ENCODE measurements around the gene KRT33B.

The KRT33B gene

GRCh38 chr17:41369713-41370112 lies at the start of gene KRT33B:
TSS of gene KRT33B (minus strand) at chr17:41369813. CDS start at chr17:41369750, 63 bp downstream.
- no peak for TF ChIP-seq ZNF274 (IDR thresholded peaks at IDR 0.05; ENCODE audit: low read depth, low read length)
- no peak for TF ChIP-seq SUZ12 (IDR thresholded peaks at IDR 0.05; ENCODE audit: extremely low read depth, insufficient read depth, insufficient read length)
- no peak for TF ChIP-seq YY1 (IDR thresholded peaks at IDR 0.05; ENCODE audit: insufficient read depth, insufficient read length)
- no peak for DNase-seq (ENCODE audit: low read depth, low spot score)
- Histone ChIP-seq H3K4me1 (ENCODE audit: insufficient read depth, insufficient read length) (no peaks in the 10 kb centered on the region), H3K4me3 (ENCODE audit: insufficient read length, low read depth) (no peak within 1 kb of the TSS), H3K9me3 (ENCODE audit: insufficient read depth, low read length) (no peaks in the 10 kb centered on the region), H3K36me3 (ENCODE audit: insufficient read depth, insufficient read length, low read length) (no peaks in the 10 kb centered on the region), H3K9ac (ENCODE audit: insufficient read length, low read depth) (no peak within 1 kb of the TSS), H3K27me3 (ENCODE audit: insufficient read depth, insufficient read length) (no peaks in the 10 kb centered on the region)

- Histone ChIP-seq H3K9me3 (ENCODE audit: insufficient read depth, low read length) (no peaks in the 10 kb centered on the region), H3K9ac (ENCODE audit: insufficient read length, low read depth) (no peak overlapping the region), H3K27me3 (ENCODE audit: insufficient read depth, insufficient read length) (no peaks in the 10 kb centered on the region), H3K4me1 (ENCODE audit: insufficient read depth, insufficient read length) (peaks cover 8% of the 10 kb centered on the region), H3K36me3 (ENCODE audit: insufficient read depth, insufficient read length, low read length) (no peaks in the 10 kb centered on the region), H3K4me3 (ENCODE audit: insufficient read length, low read depth) (no peak overlapping the region)
- DNase-seq (ENCODE audit: low read depth, low spot score), result no peak
- TF ChIP-seq ZNF274 (IDR thresholded peaks at IDR 0.05; ENCODE audit: low read depth, low read length) (no peak), YY1 (IDR thresholded peaks at IDR 0.05; ENCODE audit: insufficient read depth, insufficient read length) (no peak), SUZ12 (IDR thresholded peaks at IDR 0.05; ENCODE audit: extremely low read depth, insufficient read depth, insufficient read length) (no peak)
Measured at GRCh38 chr17:41418116-41418860, 48.7 kb upstream of the KRT33B start.

- no peak overlapping the region for H3K9ac ChIP-seq (ENCODE audit: insufficient read length, low read depth)
- H3K36me3 ChIP-seq (ENCODE audit: insufficient read depth, insufficient read length, low read length), result no peaks in the 10 kb centered on the region
- no peaks in the 10 kb centered on the region for H3K9me3 ChIP-seq (ENCODE audit: insufficient read depth, low read length)
- H3K4me3 ChIP-seq (ENCODE audit: insufficient read length, low read depth), result no peak overlapping the region
- no peak for DNase-seq (ENCODE audit: low read depth, low spot score)
- TF ChIP-seq YY1 (IDR thresholded peaks at IDR 0.05; ENCODE audit: insufficient read depth, insufficient read length) (no peak), ZNF274 (IDR thresholded peaks at IDR 0.05; ENCODE audit: low read depth, low read length) (no peak), SUZ12 (IDR thresholded peaks at IDR 0.05; ENCODE audit: extremely low read depth, insufficient read depth, insufficient read length) (no peak)
- H3K27me3 ChIP-seq (ENCODE audit: insufficient read depth, insufficient read length), result no peaks in the 10 kb centered on the region
- H3K4me1 ChIP-seq (ENCODE audit: insufficient read depth, insufficient read length), result peaks cover 8% of the 10 kb centered on the region
Measured at GRCh38 chr17:41417576-41418015, 48.0 kb upstream of the KRT33B start.

- DNase-seq (ENCODE audit: low read depth, low spot score), result no peak
- TF ChIP-seq YY1 (IDR thresholded peaks at IDR 0.05; ENCODE audit: insufficient read depth, insufficient read length), result no peak
- no peak for TF ChIP-seq ZNF274 (IDR thresholded peaks at IDR 0.05; ENCODE audit: low read depth, low read length)
- no peak for TF ChIP-seq SUZ12 (IDR thresholded peaks at IDR 0.05; ENCODE audit: extremely low read depth, insufficient read depth, insufficient read length)
- no peaks in the 10 kb centered on the region for H3K9me3 ChIP-seq (ENCODE audit: insufficient read depth, low read length)
- H3K9ac ChIP-seq (ENCODE audit: insufficient read length, low read depth), result no peak overlapping the region
- H3K27me3 ChIP-seq (ENCODE audit: insufficient read depth, insufficient read length), result no peaks in the 10 kb centered on the region
- peaks cover 8% of the 10 kb centered on the region for H3K4me1 ChIP-seq (ENCODE audit: insufficient read depth, insufficient read length)
- H3K4me3 ChIP-seq (ENCODE audit: insufficient read length, low read depth), result no peak overlapping the region
- no peaks in the 10 kb centered on the region for H3K36me3 ChIP-seq (ENCODE audit: insufficient read depth, insufficient read length, low read length)
Measured at GRCh38 chr17:41417127-41417526, 47.5 kb upstream of the KRT33B start.

GRCh38 chr17:41416479-41416878 lies 46.9 kb upstream of the KRT33B start:
- TF ChIP-seq SUZ12 (IDR thresholded peaks at IDR 0.05; ENCODE audit: extremely low read depth, insufficient read depth, insufficient read length), result no peak
- no peak for TF ChIP-seq YY1 (IDR thresholded peaks at IDR 0.05; ENCODE audit: insufficient read depth, insufficient read length)
- no peak for TF ChIP-seq ZNF274 (IDR thresholded peaks at IDR 0.05; ENCODE audit: low read depth, low read length)
- Histone ChIP-seq H3K4me1 (ENCODE audit: insufficient read depth, insufficient read length) (peaks cover 8% of the 10 kb centered on the region), H3K9me3 (ENCODE audit: insufficient read depth, low read length) (no peaks in the 10 kb centered on the region), H3K9ac (ENCODE audit: insufficient read length, low read depth) (no peak overlapping the region), H3K27me3 (ENCODE audit: insufficient read depth, insufficient read length) (no peaks in the 10 kb centered on the region), H3K4me3 (ENCODE audit: insufficient read length, low read depth) (no peak overlapping the region), H3K36me3 (ENCODE audit: insufficient read depth, insufficient read length, low read length) (no peaks in the 10 kb centered on the region)
- DNase-seq (ENCODE audit: low read depth, low spot score), result no peak

GRCh38 chr17:41415833-41416335 lies 46.3 kb upstream of the KRT33B start:
- Histone ChIP-seq H3K27me3 (ENCODE audit: insufficient read depth, insufficient read length) (no peaks in the 10 kb centered on the region), H3K9me3 (ENCODE audit: insufficient read depth, low read length) (no peaks in the 10 kb centered on the region; the same call in 1 of the 2 replicates), H3K4me1 (ENCODE audit: insufficient read depth, insufficient read length) (peaks cover 8% of the 10 kb centered on the region), H3K9ac (ENCODE audit: insufficient read length, low read depth) (no peak overlapping the region), H3K36me3 (ENCODE audit: insufficient read depth, insufficient read length, low read length) (no peaks in the 10 kb centered on the region), H3K4me3 (ENCODE audit: insufficient read length, low read depth) (no peak overlapping the region)
- no peak for TF ChIP-seq ZNF274 (IDR thresholded peaks at IDR 0.05; ENCODE audit: low read depth, low read length)
- no peak for TF ChIP-seq YY1 (IDR thresholded peaks at IDR 0.05; ENCODE audit: insufficient read depth, insufficient read length)
- TF ChIP-seq SUZ12 (IDR thresholded peaks at IDR 0.05; ENCODE audit: extremely low read depth, insufficient read depth, insufficient read length), result no peak
- DNase-seq (ENCODE audit: low read depth, low spot score), result no peak

GRCh38 chr17:41415411-41415810 lies 45.8 kb upstream of the KRT33B start:
- Histone ChIP-seq H3K9me3 (ENCODE audit: insufficient read depth, low read length) (no peaks in the 10 kb centered on the region; the same call in 1 of the 2 replicates), H3K9ac (ENCODE audit: insufficient read length, low read depth) (no peak overlapping the region), H3K27me3 (ENCODE audit: insufficient read depth, insufficient read length) (no peaks in the 10 kb centered on the region), H3K36me3 (ENCODE audit: insufficient read depth, insufficient read length, low read length) (no peaks in the 10 kb centered on the region), H3K4me1 (ENCODE audit: insufficient read depth, insufficient read length) (peaks cover 8% of the 10 kb centered on the region), H3K4me3 (ENCODE audit: insufficient read length, low read depth) (no peak overlapping the region)
- DNase-seq (ENCODE audit: low read depth, low spot score), result no peak
- TF ChIP-seq YY1 (IDR thresholded peaks at IDR 0.05; ENCODE audit: insufficient read depth, insufficient read length) (no peak), ZNF274 (IDR thresholded peaks at IDR 0.05; ENCODE audit: low read depth, low read length) (no peak), SUZ12 (IDR thresholded peaks at IDR 0.05; ENCODE audit: extremely low read depth, insufficient read depth, insufficient read length) (no peak)
